ENCODE results near the gene ASCL1.

Gene ASCL1

DNA sequence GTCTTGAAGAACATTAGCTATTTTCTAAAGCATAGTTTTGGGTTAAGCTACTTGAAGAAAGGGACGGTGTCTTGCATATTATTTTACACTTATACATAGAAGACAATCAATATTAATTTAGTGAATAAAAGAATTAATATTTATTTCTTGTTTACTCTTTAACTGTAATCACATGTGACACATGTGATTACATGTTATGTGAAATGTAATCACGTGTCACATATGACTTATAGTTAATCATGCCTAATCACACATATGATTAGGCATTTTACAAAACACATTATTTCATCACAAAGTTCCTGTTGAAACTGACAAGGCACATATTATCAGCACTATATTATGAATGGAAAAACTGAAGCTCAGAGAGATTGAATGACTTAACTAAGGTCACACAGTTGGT is 45.2 kb upstream of the ASCL1 start:
- Histone ChIP-seq H3K27me3 (peaks cover 20% of the 10 kb centered on the region), H3K27ac (no peak overlapping the region), H3K4me1 (ENCODE audit: control insufficient read depth in 1 of 2, insufficient read depth in 1 of 2, low read depth in 1 of 2, low read length in 1 of 2) (no peaks in the 10 kb centered on the region), H3K36me3 (no peaks in the 10 kb centered on the region), H3K9me3 (no peaks in the 10 kb centered on the region), H3K4me3 (ENCODE audit: low read depth in 1 of 2, low read length in 1 of 2) (no peak overlapping the region)
- TF ChIP-seq, protein P1, sequence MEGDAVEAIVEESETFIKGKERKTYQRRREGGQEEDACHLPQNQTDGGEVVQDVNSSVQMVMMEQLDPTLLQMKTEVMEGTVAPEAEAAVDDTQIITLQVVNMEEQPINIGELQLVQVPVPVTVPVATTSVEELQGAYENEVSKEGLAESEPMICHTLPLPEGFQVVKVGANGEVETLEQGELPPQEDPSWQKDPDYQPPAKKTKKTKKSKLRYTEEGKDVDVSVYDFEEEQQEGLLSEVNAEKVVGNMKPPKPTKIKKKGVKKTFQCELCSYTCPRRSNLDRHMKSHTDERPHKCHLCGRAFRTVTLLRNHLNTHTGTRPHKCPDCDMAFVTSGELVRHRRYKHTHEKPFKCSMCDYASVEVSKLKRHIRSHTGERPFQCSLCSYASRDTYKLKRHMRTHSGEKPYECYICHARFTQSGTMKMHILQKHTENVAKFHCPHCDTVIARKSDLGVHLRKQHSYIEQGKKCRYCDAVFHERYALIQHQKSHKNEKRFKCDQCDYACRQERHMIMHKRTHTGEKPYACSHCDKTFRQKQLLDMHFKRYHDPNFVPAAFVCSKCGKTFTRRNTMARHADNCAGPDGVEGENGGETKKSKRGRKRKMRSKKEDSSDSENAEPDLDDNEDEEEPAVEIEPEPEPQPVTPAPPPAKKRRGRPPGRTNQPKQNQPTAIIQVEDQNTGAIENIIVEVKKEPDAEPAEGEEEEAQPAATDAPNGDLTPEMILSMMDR (IDR thresholded peaks at IDR 0.05): no peak

DNA sequence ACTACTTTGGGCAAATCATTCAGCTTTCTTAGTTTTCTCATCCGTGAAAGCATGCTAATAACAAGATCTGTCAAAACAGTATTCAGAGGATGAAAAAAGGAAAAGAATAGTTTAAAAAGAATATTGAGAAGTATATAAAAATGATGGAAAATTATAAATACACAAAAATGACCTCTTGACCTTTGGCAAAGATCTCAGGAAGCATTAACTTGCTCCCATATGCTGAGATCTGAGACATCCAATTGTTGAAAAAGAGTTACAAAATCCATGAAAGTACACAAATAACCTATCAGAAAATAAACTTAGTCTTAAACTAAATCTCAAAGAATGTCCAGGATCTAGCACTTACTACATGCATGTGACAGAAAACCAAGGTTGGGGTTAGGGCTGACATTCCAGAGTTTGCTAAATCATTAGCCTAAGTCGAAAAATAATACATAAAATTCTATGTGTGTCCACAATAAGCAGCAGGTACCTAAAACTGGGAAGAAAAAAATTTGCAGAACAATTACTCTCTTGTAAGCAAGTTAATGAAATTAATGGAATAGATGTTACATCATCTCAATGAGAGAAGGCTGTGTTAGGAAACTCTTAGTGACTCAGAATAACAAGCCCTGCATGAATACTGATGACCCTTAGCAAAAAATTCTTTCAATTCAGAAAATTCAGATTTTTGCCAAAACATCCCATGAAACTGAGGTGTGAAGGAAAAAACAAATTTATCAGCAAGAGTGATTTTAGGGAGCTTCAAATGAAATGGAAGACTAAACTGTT is 43.8 kb upstream of the ASCL1 start:
- Histone ChIP-seq H3K4me3 (ENCODE audit: low read depth in 1 of 2, low read length in 1 of 2) (no peak overlapping the region), H3K27ac (no peak overlapping the region), H3K9me3 (no peaks in the 10 kb centered on the region), H3K27me3 (peaks cover 29% of the 10 kb centered on the region), H3K36me3 (no peaks in the 10 kb centered on the region), H3K4me1 (ENCODE audit: control insufficient read depth in 1 of 2, insufficient read depth in 1 of 2, low read depth in 1 of 2, low read length in 1 of 2) (no peaks in the 10 kb centered on the region)
- TF ChIP-seq, protein P1 (IDR thresholded peaks at IDR 0.05): no peak

DNA sequence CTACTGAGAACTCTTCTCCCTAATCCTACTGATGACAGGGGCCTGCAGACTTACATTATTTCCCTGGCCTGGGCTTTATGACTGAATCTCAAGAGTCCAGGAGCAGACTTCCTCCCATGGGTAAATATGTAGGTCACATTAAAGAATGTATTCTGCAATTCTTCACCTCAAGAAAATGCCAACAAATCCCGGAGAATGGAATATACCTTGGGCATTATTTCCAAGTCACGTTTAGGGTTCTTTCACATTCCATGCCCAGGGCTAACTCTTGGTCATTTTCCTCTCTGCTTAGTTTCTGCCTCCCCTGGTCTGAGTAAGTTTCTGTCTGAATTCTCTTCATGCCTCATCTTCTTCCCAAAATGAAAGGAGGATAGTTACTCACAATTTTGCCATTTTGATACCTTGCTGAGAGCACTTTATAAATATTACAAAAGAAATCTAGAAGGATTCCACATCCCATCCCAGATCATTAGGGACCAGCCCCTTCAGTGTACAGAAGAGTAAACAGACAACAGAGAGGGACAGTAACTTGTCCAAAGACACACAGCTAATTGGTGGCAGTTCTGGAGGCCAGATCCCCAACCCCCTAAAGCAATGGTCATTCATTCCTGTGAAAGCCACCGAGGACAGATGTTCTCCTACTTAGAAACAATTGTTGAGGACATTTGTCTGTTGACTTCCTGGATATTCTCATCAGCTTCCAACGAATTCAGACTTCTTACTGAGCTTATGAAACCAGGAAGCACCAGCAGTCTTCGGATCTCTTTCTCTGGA is 41.0 kb upstream of the ASCL1 start:
- Histone ChIP-seq H3K27me3 (peaks cover 29% of the 10 kb centered on the region), H3K9me3 (no peaks in the 10 kb centered on the region), H3K36me3 (no peaks in the 10 kb centered on the region), H3K4me3 (ENCODE audit: low read depth in 1 of 2, low read length in 1 of 2) (no peak overlapping the region), H3K27ac (no peak overlapping the region), H3K4me1 (ENCODE audit: control insufficient read depth in 1 of 2, insufficient read depth in 1 of 2, low read depth in 1 of 2, low read length in 1 of 2) (no peaks in the 10 kb centered on the region)
- TF ChIP-seq, protein P1 (IDR thresholded peaks at IDR 0.05): no peak

DNA sequence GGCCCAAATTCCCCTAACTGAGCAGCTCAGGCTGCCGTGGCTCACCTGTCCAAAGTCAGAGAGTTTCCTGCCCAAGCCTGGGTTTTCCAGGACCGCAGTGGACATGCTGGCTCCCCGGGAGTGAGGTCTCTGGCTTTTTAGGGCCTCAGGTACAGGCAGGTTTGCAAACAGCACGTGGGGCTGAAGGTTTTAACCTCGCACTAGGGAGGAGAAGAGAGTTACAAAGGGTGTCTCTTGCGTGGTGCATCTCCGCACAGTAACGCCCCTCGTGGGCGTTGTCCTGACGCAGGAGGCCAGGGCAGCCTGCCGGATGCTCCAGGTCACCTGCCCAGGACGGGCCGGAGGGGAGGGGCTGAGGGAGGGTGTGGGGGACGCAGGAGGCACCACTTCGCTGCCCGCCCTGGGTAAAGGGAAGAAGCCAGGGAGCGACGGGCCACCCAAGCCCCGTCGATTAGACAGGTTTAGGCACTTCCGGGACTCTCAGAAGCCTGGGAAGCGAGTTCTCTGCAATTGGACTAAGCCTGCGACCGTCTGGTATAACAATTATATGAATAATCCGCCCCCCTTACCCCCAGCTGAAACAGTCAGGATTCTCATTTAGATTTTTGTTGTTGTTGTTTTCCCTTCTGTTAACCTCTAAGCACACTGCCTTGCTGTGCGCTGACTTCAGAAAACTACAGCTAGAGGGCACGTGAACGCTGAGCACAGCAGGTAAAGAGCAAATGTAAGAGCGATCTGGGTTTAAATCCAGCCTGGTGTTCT is 40.3 kb upstream of the ASCL1 start, which contains the start of gene PAH:
Gene PAH, minus strand, starts transcription at position 219 of the 762 bp plus-strand sequence. Its CDS starts 114 bp downstream, at position 105.
- Histone ChIP-seq H3K27me3 (peaks cover 29% of the 10 kb centered on the region), H3K4me3 (ENCODE audit: low read depth in 1 of 2, low read length in 1 of 2) (no peak within 1 kb of the TSS), H3K4me1 (ENCODE audit: control insufficient read depth in 1 of 2, insufficient read depth in 1 of 2, low read depth in 1 of 2, low read length in 1 of 2) (no peaks in the 10 kb centered on the region), H3K27ac (no peak within 1 kb of the TSS), H3K36me3 (no peaks in the 10 kb centered on the region), H3K9me3 (no peaks in the 10 kb centered on the region)
- TF ChIP-seq, protein P1 (IDR thresholded peaks at IDR 0.05): no peak

DNA sequence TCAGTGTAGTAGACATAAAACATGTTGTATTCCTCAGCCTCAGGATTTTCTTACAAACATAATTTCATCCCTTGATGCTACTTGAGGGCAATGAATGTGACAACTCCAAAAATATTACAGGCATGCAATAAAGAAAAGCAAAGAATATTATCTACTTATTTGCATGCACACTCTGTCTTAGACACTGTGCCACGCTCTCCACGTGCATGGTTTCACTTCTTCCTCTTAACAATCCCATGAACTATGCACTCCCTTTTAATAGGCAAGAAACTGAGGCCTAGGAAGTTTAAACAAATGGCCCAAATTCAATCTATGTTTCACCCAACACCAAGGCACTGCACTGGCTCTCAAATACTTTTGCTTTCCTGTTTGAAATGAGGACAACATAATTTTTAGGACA is 38.6 kb upstream of the ASCL1 start:
- no peak overlapping the region for H3K27ac ChIP-seq
- no peaks in the 10 kb centered on the region for H3K36me3 ChIP-seq
- no peak overlapping the region for H3K4me3 ChIP-seq (ENCODE audit: low read depth in 1 of 2, low read length in 1 of 2)
- peaks cover 29% of the 10 kb centered on the region for H3K27me3 ChIP-seq
- H3K9me3 ChIP-seq: no peaks in the 10 kb centered on the region
- H3K4me1 ChIP-seq (ENCODE audit: control insufficient read depth in 1 of 2, insufficient read depth in 1 of 2, low read depth in 1 of 2, low read length in 1 of 2): no peaks in the 10 kb centered on the region
- TF ChIP-seq, protein P1 (IDR thresholded peaks at IDR 0.05): no peak
